ENCODE measurements around the gene XYLT1. TPM values are rescaled to one million over a fixed set of nuclear protein-coding genes. Genes with fewer than 3 reads are reported as not detected.

Gene XYLT1
- polyA plus RNA-seq, 1 of the 3 experiments (the other 2 are of a cell fraction) = 17.6 TPM

DNA sequence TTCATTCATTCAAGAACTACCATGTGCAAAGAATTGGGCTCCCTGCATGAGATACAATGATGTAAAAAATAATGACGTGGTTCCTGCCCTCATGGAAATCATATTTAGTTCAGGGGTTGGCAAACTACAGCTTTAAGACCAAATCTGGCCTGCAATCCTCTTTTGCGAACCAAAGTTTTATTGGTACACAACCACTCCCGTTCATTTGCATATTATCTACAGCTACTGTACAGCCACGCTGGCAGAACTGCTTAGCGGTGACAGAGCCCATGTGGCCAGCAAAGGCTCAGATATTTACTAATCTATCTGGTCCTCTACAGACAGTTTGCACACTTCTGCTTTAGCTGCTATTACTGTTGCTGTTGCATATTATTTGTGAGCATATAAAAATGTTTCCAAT, 167.7 kb downstream of the XYLT1 start:
- TF ChIP-seq FOSL2 (IDR thresholded peaks at IDR 0.05; ENCODE audit: borderline replicate concordance, low read depth) = no peak
- TF ChIP-seq MXI1 (IDR thresholded peaks at IDR 0.05; ENCODE audit: low read depth, low read length) = peak; percentile 49; the same call in 1 of the 2 replicates
- DNase-seq = no peak

DNA sequence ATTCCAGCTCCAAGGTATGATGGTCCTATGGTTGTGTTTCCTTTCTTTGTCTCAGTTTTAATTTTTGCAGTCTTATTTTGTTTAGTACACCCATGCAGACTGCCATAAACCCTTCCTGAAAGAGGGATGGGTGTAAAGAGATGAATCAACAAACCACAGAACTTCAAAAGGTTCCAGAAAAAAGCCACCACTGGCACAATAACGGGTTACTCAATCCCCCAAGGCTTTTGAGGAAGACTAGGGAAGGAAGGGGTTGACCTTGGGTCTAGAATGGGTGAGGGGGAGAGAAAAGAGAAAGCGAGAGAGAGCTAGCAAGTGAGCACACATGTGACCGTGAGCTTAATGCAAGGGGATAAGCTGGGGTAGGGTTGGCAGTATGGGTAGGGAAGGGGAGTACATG, 168.1 kb downstream of the XYLT1 start:
- Histone ChIP-seq H4K20me1 (ENCODE audit: insufficient read depth) (peaks cover 98% of the 10 kb centered on the region), H3F3A (replicated peaks; ENCODE audit: insufficient read depth) (peaks cover 20% of the 10 kb centered on the region), H3K9me3 (no peaks in the 10 kb centered on the region), H3K4me3 (ENCODE audit: low read depth in 2 of 2, low read length in 1 of 2) (no peak overlapping the region), H3K4me1 (ENCODE audit: control insufficient read depth in 1 of 2, insufficient read depth in 2 of 2, low read depth in 1 of 2, low read length in 1 of 2) (peaks cover 0 to 24% of the 10 kb centered on the region in 2 experiments; a peak in 1 of 4 replicates), H2AFZ (ENCODE audit: low read depth) (no peak overlapping the region), H3K9me2 (no peaks in the 10 kb centered on the region), H3K27me3 (ENCODE audit: insufficient read depth) (no peaks in the 10 kb centered on the region), H3K9ac (no peak overlapping the region), H3K79me2 (ENCODE audit: insufficient read depth) (peaks cover 99% of the 10 kb centered on the region), H3K36me3 (replicated peaks in 1 of 2; ENCODE audit: control insufficient read depth in 1 of 2, insufficient read depth in 2 of 2, low read length in 1 of 2) (peaks cover 0 to 6% of the 10 kb centered on the region in 2 experiments), H3K4me2 (no peak overlapping the region), H3K27ac (ENCODE audit: low read depth in 2 of 2, low read length in 1 of 2) (no peak overlapping the region; a peak in 1 of 4 replicates)
- ChIA-PET CTCF (interaction anchor here (1.1 kb wide), 1 partner anchor 165 kb away, joined by 3 read pairs; no protein-coding TSS in a partner anchor), POLR2A (no interaction called here)
- no peak for DNase-seq
- 82% methylated on average over 3 of the region's 3 CpGs for WGBS (ENCODE audit: low lambda C conversion rate)
- TF ChIP-seq YY1 (IDR thresholded peaks at IDR 0.05; ENCODE audit: low read depth) = no peak
- no peak for TF ChIP-seq TEAD4 (IDR thresholded peaks at IDR 0.05; ENCODE audit: borderline replicate concordance, insufficient read depth)
- TF ChIP-seq, protein P1, sequence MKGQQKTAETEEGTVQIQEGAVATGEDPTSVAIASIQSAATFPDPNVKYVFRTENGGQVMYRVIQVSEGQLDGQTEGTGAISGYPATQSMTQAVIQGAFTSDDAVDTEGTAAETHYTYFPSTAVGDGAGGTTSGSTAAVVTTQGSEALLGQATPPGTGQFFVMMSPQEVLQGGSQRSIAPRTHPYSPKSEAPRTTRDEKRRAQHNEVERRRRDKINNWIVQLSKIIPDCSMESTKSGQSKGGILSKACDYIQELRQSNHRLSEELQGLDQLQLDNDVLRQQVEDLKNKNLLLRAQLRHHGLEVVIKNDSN (IDR thresholded peaks at IDR 0.05; ENCODE audit: borderline replicate concordance, low read depth) = no peak

More for the DNA sequence above, 167.7 kb downstream of the XYLT1 start:
- Histone ChIP-seq H3K4me3 (ENCODE audit: low read depth in 2 of 2, low read length in 1 of 2) (no peak overlapping the region), H3F3A (replicated peaks; ENCODE audit: insufficient read depth) (peaks cover 20% of the 10 kb centered on the region), H3K27me3 (ENCODE audit: insufficient read depth) (no peaks in the 10 kb centered on the region), H3K9me3 (no peaks in the 10 kb centered on the region), H3K79me2 (ENCODE audit: insufficient read depth) (peaks cover 99% of the 10 kb centered on the region), H3K9me2 (no peaks in the 10 kb centered on the region), H2AFZ (ENCODE audit: low read depth) (no peak overlapping the region), H3K4me2 (no peak overlapping the region), H3K9ac (no peak overlapping the region), H3K36me3 (replicated peaks in 1 of 2; ENCODE audit: control insufficient read depth in 1 of 2, insufficient read depth in 2 of 2, low read length in 1 of 2) (peaks cover 0 to 6% of the 10 kb centered on the region in 2 experiments), H3K4me1 (ENCODE audit: control insufficient read depth in 1 of 2, insufficient read depth in 2 of 2, low read depth in 1 of 2, low read length in 1 of 2) (peaks cover 0 to 24% of the 10 kb centered on the region in 2 experiments; a peak in 1 of 4 replicates), H4K20me1 (ENCODE audit: insufficient read depth) (peaks cover 98% of the 10 kb centered on the region), H3K27ac (ENCODE audit: low read depth in 2 of 2, low read length in 1 of 2) (no peak overlapping the region)
- ChIA-PET CTCF (interaction anchor here (1.1 kb wide), 1 partner anchor 165 kb away, joined by 3 read pairs; no protein-coding TSS in a partner anchor), POLR2A (no interaction called here)
- 82% methylated on average over 5 of the region's 5 CpGs for WGBS (ENCODE audit: low lambda C conversion rate)

DNA sequence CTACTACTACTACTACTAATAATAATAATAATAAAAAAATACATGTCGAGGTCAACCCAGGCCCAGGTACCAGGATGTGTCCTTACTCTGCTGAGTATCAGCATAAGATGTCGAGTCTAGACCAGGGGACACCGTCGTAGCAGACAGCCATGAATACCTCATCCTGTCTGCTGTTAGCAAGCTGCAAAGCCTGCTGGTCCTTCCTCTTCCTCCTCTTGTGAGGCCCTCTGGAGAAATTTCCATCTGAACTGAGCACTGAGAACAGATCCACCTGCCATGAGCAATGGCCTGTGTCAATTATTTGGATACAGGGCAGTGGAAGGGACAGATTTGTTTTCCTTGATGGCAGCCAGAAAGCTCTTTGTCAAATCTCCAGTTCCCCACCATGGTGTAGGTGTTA, 168.5 kb downstream of the XYLT1 start:
- Histone ChIP-seq H3K9me2 (no peaks in the 10 kb centered on the region), H3K9ac (no peak overlapping the region), H3K27me3 (ENCODE audit: insufficient read depth) (no peaks in the 10 kb centered on the region), H2AFZ (ENCODE audit: low read depth) (no peak overlapping the region), H4K20me1 (ENCODE audit: insufficient read depth) (peaks cover 98% of the 10 kb centered on the region), H3K27ac (ENCODE audit: low read depth in 2 of 2, low read length in 1 of 2) (no peak overlapping the region), H3K4me1 (ENCODE audit: control insufficient read depth in 1 of 2, insufficient read depth in 2 of 2, low read depth in 1 of 2, low read length in 1 of 2) (peaks cover 0 to 25% of the 10 kb centered on the region in 2 experiments; a peak in 1 of 4 replicates), H3F3A (replicated peaks; ENCODE audit: insufficient read depth) (peaks cover 20% of the 10 kb centered on the region), H3K79me2 (ENCODE audit: insufficient read depth) (peaks cover 99% of the 10 kb centered on the region), H3K36me3 (replicated peaks in 1 of 2; ENCODE audit: control insufficient read depth in 1 of 2, insufficient read depth in 2 of 2, low read length in 1 of 2) (peaks cover 0 to 9% of the 10 kb centered on the region in 2 experiments), H3K4me2 (no peak overlapping the region), H3K4me3 (ENCODE audit: low read depth in 2 of 2, low read length in 1 of 2) (no peak overlapping the region), H3K9me3 (no peaks in the 10 kb centered on the region)
- DNase-seq = no peak
- CTCF ChIA-PET = no interaction called here
- WGBS (ENCODE audit: low lambda C conversion rate) = 90% methylated on average over 4 of the region's 4 CpGs
- TF ChIP-seq, protein P2, sequence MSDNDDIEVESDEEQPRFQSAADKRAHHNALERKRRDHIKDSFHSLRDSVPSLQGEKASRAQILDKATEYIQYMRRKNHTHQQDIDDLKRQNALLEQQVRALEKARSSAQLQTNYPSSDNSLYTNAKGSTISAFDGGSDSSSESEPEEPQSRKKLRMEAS (IDR thresholded peaks at IDR 0.05; ENCODE audit: low read depth) = no peak
- TF ChIP-seq FOSL2 (IDR thresholded peaks at IDR 0.05; ENCODE audit: borderline replicate concordance, low read depth) (no peak), JUND (IDR thresholded peaks at IDR 0.05) (no peak), TAF1 (IDR thresholded peaks at IDR 0.05; ENCODE audit: borderline replicate concordance, low read depth, low read length) (no peak), SIN3A (IDR thresholded peaks at IDR 0.05; ENCODE audit: borderline replicate concordance, low read depth, low read length) (no peak), RFX5 (IDR thresholded peaks at IDR 0.05; ENCODE audit: low read length) (no peak), FOXM1 (IDR thresholded peaks at IDR 0.05; ENCODE audit: low read depth) (no peak)
- TF ChIP-seq, protein P3, sequence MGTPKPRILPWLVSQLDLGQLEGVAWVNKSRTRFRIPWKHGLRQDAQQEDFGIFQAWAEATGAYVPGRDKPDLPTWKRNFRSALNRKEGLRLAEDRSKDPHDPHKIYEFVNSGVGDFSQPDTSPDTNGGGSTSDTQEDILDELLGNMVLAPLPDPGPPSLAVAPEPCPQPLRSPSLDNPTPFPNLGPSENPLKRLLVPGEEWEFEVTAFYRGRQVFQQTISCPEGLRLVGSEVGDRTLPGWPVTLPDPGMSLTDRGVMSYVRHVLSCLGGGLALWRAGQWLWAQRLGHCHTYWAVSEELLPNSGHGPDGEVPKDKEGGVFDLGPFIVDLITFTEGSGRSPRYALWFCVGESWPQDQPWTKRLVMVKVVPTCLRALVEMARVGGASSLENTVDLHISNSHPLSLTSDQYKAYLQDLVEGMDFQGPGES (IDR thresholded peaks at IDR 0.05; ENCODE audit: low read depth, low read length) = no peak
- POLR2A ChIA-PET = no interaction called here

Measured in SK-N-SH (cell line).